ENCODE data around the gene SECISBP2L. TPM values are rescaled to one million over a fixed set of nuclear protein-coding genes. Genes with fewer than 3 reads are reported as not detected.

The SECISBP2L gene
- total and polyA plus RNA-seq, 9 of the 15 experiments (the other 6 are each of a cell fraction or from before 2014, with no cell fraction given), result 0.55 to 14.1 (median 10.4) TPM

DNA sequence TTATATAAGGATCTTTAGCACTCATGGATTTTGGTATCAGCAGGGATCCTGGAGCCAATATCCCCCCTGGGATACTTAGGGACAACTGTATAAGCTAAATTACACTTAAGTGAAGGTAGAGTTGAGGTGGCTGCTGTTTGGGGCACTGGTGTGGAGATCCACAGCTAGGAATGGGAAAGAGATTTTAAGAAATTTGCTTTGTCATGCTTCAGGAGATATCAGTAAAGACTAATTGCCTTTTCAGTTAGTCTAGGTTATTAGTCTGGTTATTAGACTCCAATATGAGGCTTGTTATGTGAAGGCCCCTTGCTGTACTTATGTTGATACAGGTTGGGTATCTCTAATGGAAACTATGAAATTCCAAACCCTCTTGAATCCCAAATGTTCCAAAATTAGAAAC lies 1.2 kb upstream of the SECISBP2L start (continued):
- TF ChIP-seq MAFF (IDR thresholded peaks at IDR 0.05; ENCODE audit: low read length) (peak; percentile 13; the same call in 1 of the 2 replicates), CTBP1 (IDR thresholded peaks at IDR 0.05; ENCODE audit: borderline replicate concordance) (no peak), ZNF444 (CRISPR knock-in tag; IDR thresholded peaks at IDR 0.05) (no peak), PCBP1 (IDR thresholded peaks at IDR 0.05; ENCODE audit: low read depth, low read length, poor library complexity, severe bottlenecking) (no peak), CBX2 (IDR thresholded peaks at IDR 0.05; ENCODE audit: insufficient read depth, low read length, poor library complexity, severe bottlenecking) (no peak), C11orf30 (IDR thresholded peaks at IDR 0.05; ENCODE audit: low read depth) (peak; percentile 58; the same call in 1 of the 2 replicates), RBM34 (IDR thresholded peaks at IDR 0.05; ENCODE audit: borderline replicate concordance, insufficient read depth, low read length) (no peak)

- Histone ChIP-seq H2AFZ (ENCODE audit: low read depth, low read length) (peak overlapping the region; percentile 100), H3K4me2 (ENCODE audit: insufficient read depth, low read length) (peak overlapping the region; percentile 93), H3K4me1 (replicated peaks in 1 of 2; ENCODE audit: control insufficient read depth in 2 of 2, insufficient read depth in 2 of 2, low read length in 2 of 2) (peaks cover 8 to 10% of the 10 kb centered on the region in 2 experiments; a peak in 4 of 5 replicates), H3K36me3 (ENCODE audit: control insufficient read depth, insufficient read depth, low read length) (0 out of 3 replicates have a peak, but pooled peaks cover 3% of the 10 kb centered on the region), H4K20me1 (replicated peaks; ENCODE audit: control insufficient read depth, insufficient read depth, low read length) (0 out of 2 replicates have a peak, but pooled peaks cover 4% of the 10 kb centered on the region), H3K4me3 (peak overlapping the region; percentile 92), H3K9ac (ENCODE audit: insufficient read depth in 1 of 2, low read depth in 2 of 2, low read length in 2 of 2) (peak overlapping the region; percentile 87 to 99), H3K27ac (ENCODE audit: extremely low read depth, low read depth, low read length) (peak overlapping the region; percentile 82), H3K27me3 (ENCODE audit: control insufficient read depth in 2 of 2, insufficient read depth in 2 of 2, low read length in 2 of 2) (no peaks in the 10 kb centered on the region), H3K9me1 (ENCODE audit: control insufficient read depth, insufficient read depth, low read length) (no peaks in the 10 kb centered on the region), H3K79me2 (ENCODE audit: control insufficient read depth, insufficient read depth, low read length) (peaks cover 54% of the 10 kb centered on the region), H3K9me3 (replicated peaks; ENCODE audit: control insufficient read depth, insufficient read depth, low read depth, low read length) (no peaks in the 10 kb centered on the region)
- FAIRE-seq (peak; percentile 54), ATAC-seq (peak; percentile 69), DNase-seq (ENCODE audit: extremely low read depth in 1 of 4, low spot score in 3 of 4) (peak in 2 of 4 experiments; percentile 35 to 44)
- intact Hi-C loops (cut with micrococcal nuclease) (loop anchor here (5.0 kb wide), 1 partner anchor 102 kb away; no protein-coding TSS in a partner anchor), in situ Hi-C loops (cut with MboI) (no loop called here)
- no TSS peak for BruUV-seq (replicated peaks)
- POLR2A ChIA-PET, result interaction anchor here (0.6 to 2.0 kb wide), 8 partner anchors 13 to 733 kb away, joined by 3 to 12 read pairs (median 4); no protein-coding TSS in a partner anchor
- under 1% methylated on average over 17 of the region's 17 CpGs for WGBS (ENCODE audit: insufficient coverage, low coverage, missing lambda C conversion rate)
- CTCF ChIA-PET (ENCODE audit: low intra/inter-chr PET ratio), result interaction anchor here (0.8 kb wide), 1 partner anchor 99 kb away, joined by 3 read pairs; no protein-coding TSS in a partner anchor
- TF ChIP-seq PHF21A (IDR thresholded peaks at IDR 0.05; ENCODE audit: borderline replicate concordance, low read depth) (no peak), NONO (IDR thresholded peaks at IDR 0.05; ENCODE audit: low read depth in 2 of 2, low read length in 1 of 2) (no peak), ZFP36 (IDR thresholded peaks at IDR 0.05; ENCODE audit: low read depth, low read length, partially characterized antibody) (no peak), RBM15 (IDR thresholded peaks at IDR 0.05; ENCODE audit: insufficient read depth, low read length) (no peak), ZNF785 (CRISPR knock-in tag; IDR thresholded peaks at IDR 0.05) (no peak), RAD51 (IDR thresholded peaks at IDR 0.05; ENCODE audit: borderline replicate concordance, low read depth) (peak; percentile 9; the same call in 1 of the 2 replicates), NR4A1 (CRISPR knock-in tag; IDR thresholded peaks at IDR 0.05) (no peak), NR4A1 (tag; IDR thresholded peaks at IDR 0.05) (no peak), NR1H2 (CRISPR knock-in tag; IDR thresholded peaks at IDR 0.05) (no peak), ELF1 (tag; IDR thresholded peaks at IDR 0.05) (no peak), SMARCB1 (IDR thresholded peaks at IDR 0.05; ENCODE audit: insufficient read length, low read depth) (no peak), ZNF76 (CRISPR knock-in tag; IDR thresholded peaks at IDR 0.05; ENCODE audit: borderline replicate concordance) (0 out of 2 replicates have a peak, but pooled peaks have one; percentile 49)
- TF ChIP-seq, protein P1, sequence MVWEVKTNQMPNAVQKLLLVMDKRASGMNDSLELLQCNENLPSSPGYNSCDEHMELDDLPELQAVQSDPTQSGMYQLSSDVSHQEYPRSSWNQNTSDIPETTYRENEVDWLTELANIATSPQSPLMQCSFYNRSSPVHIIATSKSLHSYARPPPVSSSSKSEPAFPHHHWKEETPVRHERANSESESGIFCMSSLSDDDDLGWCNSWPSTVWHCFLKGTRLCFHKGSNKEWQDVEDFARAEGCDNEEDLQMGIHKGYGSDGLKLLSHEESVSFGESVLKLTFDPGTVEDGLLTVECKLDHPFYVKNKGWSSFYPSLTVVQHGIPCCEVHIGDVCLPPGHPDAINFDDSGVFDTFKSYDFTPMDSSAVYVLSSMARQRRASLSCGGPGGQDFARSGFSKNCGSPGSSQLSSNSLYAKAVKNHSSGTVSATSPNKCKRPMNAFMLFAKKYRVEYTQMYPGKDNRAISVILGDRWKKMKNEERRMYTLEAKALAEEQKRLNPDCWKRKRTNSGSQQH (CRISPR knock-in tag; IDR thresholded peaks at IDR 0.05), result no peak
Observed at GRCh38 chr15:49045751-49046219, 461 bp downstream of the SECISBP2L start.
